ENCODE data around the gene ZNF276. TPM values are rescaled to one million over a fixed set of nuclear protein-coding genes. Genes with fewer than 3 reads are reported as not detected.

Gene ZNF276
- total RNA-seq, 1 experiment from 2014 or later, result 37.2 TPM

- TF ChIP-seq EZH2 (IDR thresholded peaks at IDR 0.05; ENCODE audit: borderline replicate concordance, low read depth, low read length, poor library complexity, severe bottlenecking) (no peak), CTCF (conservative IDR thresholded peaks at IDR 0.05; ENCODE audit: low read depth, low read length) (no peak)
- BruUV-seq (replicated peaks), result no TSS peak
- Histone ChIP-seq H3K4me1 (ENCODE audit: insufficient read depth, low read length, poor library complexity, severe bottlenecking) (no peaks in the 10 kb centered on the region), H3K27me3 (replicated peaks; ENCODE audit: insufficient read depth, low read depth, low read length, poor library complexity) (no peaks in the 10 kb centered on the region), H3K4me3 (ENCODE audit: low read depth, low read length, poor library complexity, severe bottlenecking) (no peak overlapping the region), H3K9me3 (ENCODE audit: low read depth, low read length, poor library complexity, severe bottlenecking) (no peaks in the 10 kb centered on the region), H3K36me3 (ENCODE audit: insufficient read depth, low read length, poor library complexity, severe bottlenecking) (peaks cover 94% of the 10 kb centered on the region), H3K27ac (ENCODE audit: low read depth, low read length, poor library complexity, severe bottlenecking) (no peak overlapping the region)
- intact Hi-C loops (cut with micrococcal nuclease; ENCODE audit: unreplicated experiment), result no loop called here
- DNase-seq (ENCODE audit: low spot score), result no peak
- CTCF ChIA-PET, result no interaction called here
- POLR2A ChIA-PET (ENCODE audit: low non-redundant PET), result no interaction called here
These were observed 16.7 kb downstream of the ZNF276 start for GRCh38 chr16:89738072-89738377.

- no peak for DNase-seq (ENCODE audit: low spot score)
- TF ChIP-seq CTCF (conservative IDR thresholded peaks at IDR 0.05; ENCODE audit: low read depth, low read length), result no peak
- Histone ChIP-seq H3K27me3 (replicated peaks; ENCODE audit: insufficient read depth, low read depth, low read length, poor library complexity) (no peaks in the 10 kb centered on the region), H3K36me3 (ENCODE audit: insufficient read depth, low read length, poor library complexity, severe bottlenecking) (peaks cover 89% of the 10 kb centered on the region), H3K4me3 (ENCODE audit: low read depth, low read length, poor library complexity, severe bottlenecking) (no peak overlapping the region), H3K4me1 (ENCODE audit: insufficient read depth, low read length, poor library complexity, severe bottlenecking) (no peaks in the 10 kb centered on the region), H3K27ac (ENCODE audit: low read depth, low read length, poor library complexity, severe bottlenecking) (no peak overlapping the region), H3K9me3 (ENCODE audit: low read depth, low read length, poor library complexity, severe bottlenecking) (no peaks in the 10 kb centered on the region)
- intact Hi-C loops (cut with micrococcal nuclease; ENCODE audit: unreplicated experiment), result no loop called here
- ChIA-PET POLR2A (ENCODE audit: low non-redundant PET) (no interaction called here), CTCF (no interaction called here)
- TSS peak; percentile 22 for BruUV-seq (replicated peaks)
These were observed 17.4 kb downstream of the ZNF276 start for GRCh38 chr16:89738538-89739317.

GRCh38 chr16:89739383-89739782, 18.0 kb downstream of the ZNF276 start:
- Histone ChIP-seq H3K4me1 (ENCODE audit: insufficient read depth, low read length, poor library complexity, severe bottlenecking) (no peaks in the 10 kb centered on the region), H3K36me3 (ENCODE audit: insufficient read depth, low read length, poor library complexity, severe bottlenecking) (peaks cover 87% of the 10 kb centered on the region), H3K27me3 (replicated peaks; ENCODE audit: insufficient read depth, low read depth, low read length, poor library complexity) (no peaks in the 10 kb centered on the region), H3K27ac (ENCODE audit: low read depth, low read length, poor library complexity, severe bottlenecking) (no peak overlapping the region), H3K9me3 (ENCODE audit: low read depth, low read length, poor library complexity, severe bottlenecking) (no peaks in the 10 kb centered on the region), H3K4me3 (ENCODE audit: low read depth, low read length, poor library complexity, severe bottlenecking) (no peak overlapping the region)
- ChIA-PET CTCF (no interaction called here), POLR2A (ENCODE audit: low non-redundant PET) (no interaction called here)
- intact Hi-C loops (cut with micrococcal nuclease; ENCODE audit: unreplicated experiment), result no loop called here
- no peak for DNase-seq (ENCODE audit: low spot score)
- BruUV-seq (replicated peaks), result no TSS peak
- no peak for TF ChIP-seq CTCF (conservative IDR thresholded peaks at IDR 0.05; ENCODE audit: low read depth, low read length)
- TF ChIP-seq EZH2 (IDR thresholded peaks at IDR 0.05; ENCODE audit: borderline replicate concordance, low read depth, low read length, poor library complexity, severe bottlenecking), result no peak
